ENCODE results near the gene AKT1S1.

Gene AKT1S1

DNA sequence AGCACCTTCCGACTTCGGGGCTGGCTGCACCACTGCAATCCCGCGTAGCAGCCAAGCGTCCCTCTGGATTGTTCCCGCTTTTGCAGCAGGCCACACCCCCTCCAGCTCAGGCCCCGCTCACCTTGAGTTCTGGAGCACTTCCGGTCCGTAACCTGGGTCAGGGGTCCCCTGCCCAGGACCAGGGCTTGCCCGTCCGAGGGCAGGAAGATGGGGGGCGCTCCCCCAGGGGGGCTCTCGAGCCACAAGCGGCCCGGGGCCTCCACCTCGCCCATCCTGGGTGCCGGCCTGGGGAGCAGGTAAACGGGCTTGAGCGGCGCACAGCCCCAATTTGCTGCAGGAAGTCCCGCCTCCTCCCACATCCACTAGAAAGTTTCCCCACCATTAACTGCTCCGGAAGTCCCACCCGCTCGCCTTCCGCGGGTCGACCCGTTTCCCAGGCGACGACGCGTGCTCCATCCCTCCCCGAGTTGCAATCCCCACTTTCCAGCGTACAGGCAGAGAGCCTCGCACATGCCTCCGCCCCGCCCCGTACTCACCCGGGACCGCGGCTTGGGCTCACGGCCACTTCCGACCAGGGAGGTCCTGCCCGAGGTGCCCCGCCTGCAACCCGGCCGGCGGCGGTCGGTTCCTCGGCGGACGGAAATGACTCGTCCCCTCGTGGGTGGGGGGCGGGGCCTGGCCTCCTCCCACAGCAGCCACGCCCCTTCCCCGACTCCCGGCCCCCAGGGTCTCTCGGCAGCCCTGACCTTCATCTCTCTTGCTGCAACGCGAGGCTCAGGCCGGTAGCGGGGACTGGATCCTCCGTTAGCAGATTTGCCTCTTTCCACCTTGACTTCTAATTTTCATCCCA lies 10.0 kb downstream of the AKT1S1 start, which contains the start of gene PNKP:
PNKP (minus strand) TSS at position 644 of the 850 bp plus-strand sequence; CDS start at position 272, 372 bp downstream.
- FAIRE-seq: no peak

DNA sequence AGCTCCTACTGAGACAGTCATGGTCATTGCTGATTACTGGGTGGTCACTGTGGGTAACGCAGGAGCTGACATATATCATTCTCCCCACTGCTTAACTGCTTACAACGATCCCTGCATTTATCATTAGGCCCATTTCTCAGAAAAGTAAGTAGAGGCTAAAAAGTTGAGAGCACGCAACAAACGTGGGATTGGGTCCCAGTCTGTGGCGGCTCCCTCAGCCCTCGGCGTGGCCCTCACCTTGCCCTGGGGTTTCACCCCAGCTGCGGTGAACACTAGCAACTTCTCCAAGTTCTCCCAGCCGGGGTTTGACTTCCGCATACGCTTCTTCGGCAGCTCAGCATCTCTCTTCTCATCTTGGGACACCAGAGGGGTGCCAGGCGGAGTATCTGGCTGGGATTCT lies 12.3 kb downstream of the AKT1S1 start:
- FAIRE-seq: no peak

DNA sequence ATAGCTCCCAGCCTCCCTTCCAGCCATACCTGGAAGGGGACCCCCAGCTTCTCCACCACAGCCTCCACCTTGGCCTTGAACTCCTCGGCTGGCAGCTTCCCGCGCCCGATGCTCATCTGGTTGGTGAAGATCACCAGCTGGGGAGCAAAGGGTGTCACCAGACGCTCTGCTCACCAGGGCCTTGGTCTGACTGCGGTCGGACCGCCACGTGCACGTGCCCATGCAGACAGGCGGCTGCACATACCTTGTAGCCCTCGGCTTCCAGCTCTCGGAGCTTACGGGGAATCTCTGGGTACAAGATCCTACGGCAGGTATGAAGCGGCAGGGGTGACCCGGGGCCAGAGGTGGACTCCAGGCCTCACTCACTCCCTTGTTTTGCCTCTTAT lies 13.2 kb downstream of the AKT1S1 start:
- FAIRE-seq: no peak

DNA sequence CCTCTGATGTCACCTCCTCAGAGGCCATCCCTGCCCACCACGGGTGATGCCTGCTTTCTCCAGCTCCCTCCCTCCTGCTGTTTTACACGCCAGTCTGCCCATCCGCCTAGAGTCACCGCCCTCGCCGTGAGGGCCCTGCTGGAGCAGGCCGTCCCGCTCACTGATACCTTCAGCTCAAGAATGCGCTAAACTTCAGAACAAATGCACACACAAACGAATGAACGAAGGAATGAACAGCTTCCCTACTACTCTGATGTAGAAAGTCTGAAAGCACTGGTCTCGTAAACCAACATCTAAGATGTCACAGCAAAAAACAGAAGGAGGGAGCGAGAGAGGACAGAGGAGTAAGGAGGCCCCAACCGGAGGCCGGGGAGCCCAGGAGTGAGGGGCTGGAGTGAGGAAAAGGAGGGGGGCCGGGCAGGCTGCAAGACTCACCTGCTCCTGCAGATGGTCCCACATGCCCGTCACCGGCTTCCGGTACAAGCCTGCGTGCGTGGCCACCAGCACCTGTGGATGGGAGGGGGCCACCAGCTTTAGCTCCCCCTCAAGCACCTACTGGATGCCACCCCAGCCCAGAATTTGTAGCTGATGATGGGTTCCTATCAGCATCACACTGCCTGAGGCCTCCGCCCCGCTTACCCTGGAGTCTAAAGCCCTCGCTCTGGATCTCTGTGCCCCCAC lies 13.8 kb downstream of the AKT1S1 start:
- FAIRE-seq: no peak

DNA sequence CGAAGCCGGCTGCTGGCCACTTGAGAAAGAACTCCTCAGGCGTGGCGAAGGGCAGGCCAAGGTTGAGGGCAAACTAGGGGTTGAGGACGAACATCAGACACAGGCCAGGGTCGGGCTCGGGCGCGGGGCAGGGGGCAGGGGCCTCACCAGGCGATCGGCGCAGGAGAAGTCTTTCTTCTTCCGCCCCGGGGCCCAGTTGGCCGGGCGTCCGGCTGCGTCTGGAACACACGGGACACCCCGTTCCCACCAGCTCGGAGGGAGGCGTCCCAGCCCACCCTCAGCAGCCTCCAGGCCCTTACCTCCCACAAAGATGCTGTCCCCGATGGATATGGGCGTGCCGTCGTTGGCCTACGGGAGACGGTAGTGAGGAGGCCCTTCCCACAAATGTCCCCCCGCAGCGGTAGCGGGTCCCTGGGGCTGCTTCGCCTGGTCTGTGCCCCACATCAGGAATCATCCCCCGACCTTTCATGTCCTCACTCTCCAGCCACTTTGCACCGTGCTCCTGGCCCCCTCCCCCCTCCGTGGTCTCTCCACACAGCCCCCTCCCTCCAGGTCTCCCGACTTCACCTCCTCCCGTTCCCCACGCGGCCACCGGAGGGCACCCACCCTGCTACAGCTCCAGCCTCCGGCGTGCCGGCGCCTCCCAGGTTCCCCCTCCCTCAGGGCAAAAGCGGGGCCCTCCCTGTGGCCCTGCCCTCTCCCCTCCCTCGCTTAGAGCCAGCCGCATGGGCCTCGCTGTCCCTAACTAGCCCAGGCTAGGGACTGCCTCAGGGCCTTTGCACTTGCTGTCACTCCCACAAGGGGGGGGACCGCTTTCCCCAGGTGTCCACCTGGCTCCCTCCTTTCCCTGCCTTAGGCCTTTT lies 14.5 kb downstream of the AKT1S1 start:
- no peak for FAIRE-seq

DNA sequence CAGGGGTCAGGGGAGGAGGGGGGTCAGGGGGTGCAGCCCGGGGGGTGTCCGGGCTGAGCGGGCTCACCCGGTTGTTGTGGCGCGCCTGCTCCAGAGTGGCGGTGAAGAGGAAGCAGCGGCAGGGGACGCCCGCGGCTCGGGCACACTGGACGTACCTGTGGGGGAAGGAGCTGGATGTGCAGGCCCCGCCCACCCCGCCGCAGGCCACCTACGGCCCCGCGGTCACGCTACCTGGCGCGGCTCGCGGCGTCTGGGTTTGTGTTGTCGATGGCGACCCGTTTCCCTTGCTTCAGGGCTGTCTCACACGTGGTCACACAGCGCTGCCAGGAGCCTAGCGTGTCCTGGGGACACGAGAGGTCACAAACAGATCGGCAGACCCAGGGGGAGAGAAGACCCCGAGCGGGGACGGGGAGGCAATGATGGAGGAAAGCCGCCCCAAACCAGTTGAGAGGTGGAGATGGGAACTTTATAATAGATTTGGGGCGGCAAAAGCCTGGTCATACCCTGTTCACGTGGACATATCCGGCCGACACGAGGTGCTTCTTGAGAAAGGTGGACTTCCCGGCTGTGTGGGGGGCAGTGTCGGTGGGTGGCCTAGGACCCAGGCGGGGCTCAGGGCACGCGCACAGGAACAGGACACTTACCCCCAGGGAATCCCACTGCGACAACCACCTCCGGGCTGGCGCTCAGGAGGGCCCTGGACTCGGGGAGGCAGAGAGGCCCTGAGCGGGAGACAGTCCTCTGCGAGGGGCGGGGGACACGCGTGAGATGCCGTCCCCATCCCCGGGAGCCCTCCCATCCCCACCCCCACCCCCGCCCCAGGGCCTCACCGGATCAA lies 15.4 kb downstream of the AKT1S1 start:
- no peak for FAIRE-seq

DNA sequence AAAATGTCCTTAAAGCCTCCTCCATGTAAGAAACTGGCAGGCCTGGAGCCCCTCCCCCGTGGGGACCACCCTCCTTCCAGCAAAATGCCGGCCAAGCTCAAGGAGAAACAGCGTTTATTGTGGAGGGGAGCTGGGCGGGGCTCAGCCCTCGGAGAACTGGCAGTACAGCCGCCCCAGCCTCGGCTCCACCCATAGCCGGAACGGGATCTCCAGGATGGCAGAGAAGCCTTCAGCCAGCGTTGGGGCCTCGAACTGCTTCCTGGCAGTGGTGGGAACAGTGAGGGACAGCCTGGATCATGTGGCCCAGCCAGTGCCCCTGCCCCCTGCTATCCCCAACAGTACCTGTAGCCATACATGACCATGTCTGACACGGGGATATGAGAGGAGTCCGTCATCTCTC lies 16.0 kb downstream of the AKT1S1 start:
- FAIRE-seq: no peak

DNA sequence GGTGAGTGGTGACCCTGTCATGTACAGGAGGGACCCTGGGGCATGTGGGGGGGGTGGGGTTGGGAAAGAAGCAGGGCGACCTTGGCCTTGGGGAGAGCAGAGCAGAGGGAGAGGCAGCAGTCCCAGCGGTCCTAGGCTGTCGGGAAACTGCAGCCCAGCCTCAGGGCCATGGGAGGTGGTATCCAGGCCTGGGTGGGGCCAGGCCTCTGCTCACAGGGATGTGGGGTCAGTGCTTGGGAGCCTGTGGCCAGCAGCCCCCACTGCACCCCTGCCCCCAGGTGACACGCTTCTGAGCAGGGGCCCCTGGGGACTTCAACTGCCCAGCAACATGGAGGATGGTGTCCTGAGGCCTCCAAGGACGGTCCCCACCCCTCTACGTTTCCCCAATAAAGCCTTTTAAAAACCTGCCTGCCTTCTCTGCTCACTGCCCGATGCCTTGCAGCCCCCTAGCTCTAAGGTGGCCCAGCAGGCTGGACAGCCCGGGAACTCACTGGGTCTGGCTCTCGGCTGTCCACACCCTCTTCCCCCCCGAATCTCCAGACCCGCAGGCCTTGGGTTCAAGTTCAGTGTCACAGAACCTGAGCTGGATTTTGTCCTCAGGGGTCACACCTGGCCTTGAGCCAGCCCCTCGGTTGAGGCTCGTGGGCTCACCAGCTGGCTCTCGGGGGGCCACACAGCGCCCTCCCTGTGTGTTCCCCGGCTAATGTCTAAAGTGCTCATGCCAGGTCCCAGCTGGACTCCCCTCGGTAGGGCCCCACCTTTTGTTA lies 16.6 kb downstream of the AKT1S1 start:
- no peak for FAIRE-seq

DNA sequence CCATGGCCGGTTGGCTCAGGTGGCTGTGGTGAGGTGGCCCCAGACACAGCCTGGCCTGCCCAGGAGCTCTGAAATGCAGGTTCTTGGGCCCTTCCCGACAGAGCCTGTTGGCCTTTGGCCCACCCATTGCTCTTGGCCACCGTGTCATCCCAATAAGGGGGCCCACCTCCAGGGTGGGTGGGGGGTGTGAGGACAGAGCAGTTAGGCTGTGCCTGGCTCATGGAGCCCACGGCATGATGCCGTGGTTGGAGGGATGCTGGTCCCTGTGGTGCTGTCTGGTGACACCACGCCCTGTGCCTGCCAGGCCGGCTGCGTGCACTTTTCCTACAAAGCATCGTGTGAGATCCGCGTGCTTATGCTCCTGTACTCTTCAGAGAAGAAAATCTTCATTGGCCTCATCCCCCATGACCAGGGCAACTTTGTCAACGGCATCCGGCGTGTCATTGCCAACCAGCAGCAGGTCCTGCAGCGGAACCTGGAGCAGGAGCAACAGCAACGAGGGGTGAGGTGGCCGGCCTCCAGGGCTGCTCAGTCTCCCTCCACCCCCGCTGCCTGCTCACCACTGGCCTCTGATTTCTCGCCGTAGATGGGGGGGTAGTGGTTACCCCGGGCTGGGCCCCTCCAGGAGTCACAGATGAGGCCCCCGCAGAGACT lies 17.3 kb downstream of the AKT1S1 start:
- FAIRE-seq: no peak

DNA sequence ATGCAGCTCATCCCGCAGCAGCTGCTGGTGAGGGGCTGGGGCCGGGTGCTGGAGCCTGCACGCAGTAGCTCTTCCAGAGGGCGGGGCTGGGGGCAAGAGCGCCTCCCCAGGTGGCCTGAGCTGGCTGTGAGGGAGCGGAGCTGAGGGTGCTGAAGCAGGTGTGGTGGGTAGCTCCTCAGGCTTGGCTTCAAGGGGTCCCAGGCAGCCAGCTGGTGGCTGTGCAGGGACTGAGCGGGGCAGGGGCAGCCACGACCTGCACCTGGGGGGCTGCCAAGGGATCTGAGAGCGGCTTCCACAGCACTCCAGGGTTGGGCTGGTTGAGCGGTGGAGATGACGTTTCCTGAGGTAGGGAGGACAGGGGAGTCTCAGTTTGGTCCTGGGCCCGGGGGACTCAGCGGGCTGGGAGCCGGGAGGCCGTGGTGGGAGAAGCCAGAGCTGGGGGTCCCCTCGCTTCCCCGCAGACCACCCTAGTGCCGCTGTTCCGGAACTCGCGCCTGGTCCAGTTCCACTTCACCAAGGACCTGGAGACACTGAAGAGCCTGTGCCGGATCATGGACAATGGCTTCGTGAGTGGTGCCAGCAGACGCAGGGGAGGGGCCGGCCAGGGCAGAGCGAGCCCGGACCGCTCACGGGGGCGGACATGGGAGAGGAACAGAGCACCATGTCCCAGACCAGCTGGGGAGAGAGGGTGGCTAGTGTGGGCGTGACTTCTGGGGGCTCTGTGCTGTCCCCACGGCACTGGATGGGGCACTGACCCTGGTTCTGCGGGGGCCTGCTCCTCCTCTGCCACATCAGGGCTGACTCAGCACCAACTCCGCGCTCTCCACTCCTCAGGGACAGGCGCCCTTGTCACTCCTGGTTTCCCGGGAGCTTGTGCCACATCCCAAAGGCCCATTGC lies 18.8 kb downstream of the AKT1S1 start:
- no peak for FAIRE-seq

DNA sequence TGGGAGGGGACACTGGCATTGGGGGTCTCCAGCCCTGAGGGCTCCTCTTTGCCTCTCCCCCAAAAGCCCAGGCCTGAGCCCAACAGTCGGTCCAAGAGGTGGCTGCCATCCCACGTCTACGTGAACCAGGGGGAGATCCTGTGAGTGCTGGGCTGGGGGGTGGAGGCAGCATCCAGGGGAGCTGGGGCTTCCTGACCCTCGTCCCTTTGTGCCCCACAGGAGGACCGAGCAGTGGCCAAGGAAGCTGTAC lies 19.4 kb downstream of the AKT1S1 start:
- no peak for FAIRE-seq

DNA sequence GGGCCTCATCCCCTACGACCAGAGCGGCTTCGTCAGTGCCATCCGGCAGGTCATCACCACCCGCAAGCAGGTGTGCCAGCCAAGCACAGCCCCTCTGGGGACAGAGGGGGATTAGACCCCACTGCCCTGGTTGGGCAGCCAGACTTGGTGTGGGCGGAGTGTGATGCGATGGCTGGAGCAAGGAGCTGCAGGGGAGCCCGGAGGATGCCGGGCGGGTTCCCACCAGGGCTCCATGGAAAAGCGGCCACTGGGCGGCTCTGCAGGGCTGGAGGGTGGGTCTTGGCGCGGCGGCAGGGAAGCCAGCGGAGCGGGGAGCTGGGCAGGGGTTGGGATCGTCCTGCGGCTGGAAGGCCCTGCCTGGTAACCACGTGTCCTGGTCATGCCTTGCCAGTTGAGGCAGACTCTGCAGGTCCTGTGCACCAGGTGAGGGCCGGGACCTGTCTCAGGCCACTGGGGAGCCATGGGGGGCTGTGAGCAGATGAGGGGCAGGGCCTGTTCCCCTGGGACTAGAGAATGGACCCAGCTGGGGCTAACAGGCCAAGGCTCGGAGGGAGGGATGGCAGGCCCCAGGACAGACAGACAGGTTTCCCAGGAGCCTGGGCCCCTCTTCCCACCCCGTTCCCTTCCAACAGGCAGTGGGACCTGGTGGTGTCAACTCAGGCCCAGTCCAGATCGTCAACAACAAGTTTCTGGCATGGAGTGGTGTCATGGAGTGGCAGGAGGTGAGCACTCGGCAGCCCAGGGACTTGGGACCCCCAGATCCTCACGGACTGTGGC lies 19.9 kb downstream of the AKT1S1 start:
- no peak for FAIRE-seq

DNA sequence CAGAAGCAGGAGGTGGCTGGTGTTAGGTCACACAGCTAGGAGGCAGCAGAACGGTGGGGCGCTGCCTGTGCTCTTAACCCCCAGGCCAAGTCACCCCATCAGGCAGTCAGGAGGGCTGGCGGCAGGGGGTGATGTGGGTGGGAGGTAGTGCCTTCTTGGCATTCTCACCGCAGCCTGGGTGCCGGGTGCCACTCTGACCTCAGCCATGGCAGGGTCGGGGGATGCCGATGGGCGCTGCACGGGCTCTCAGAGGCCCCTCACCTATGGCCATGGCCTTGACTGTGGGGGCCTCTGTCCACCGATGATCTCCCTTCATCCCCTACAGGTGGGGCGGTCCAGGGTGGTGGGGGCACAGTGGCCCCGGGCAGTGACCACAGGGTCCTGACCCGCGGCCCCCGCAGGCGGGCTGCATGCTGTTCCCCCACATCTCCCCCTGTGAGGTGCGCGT lies 20.6 kb downstream of the AKT1S1 start:
- no peak for FAIRE-seq

DNA sequence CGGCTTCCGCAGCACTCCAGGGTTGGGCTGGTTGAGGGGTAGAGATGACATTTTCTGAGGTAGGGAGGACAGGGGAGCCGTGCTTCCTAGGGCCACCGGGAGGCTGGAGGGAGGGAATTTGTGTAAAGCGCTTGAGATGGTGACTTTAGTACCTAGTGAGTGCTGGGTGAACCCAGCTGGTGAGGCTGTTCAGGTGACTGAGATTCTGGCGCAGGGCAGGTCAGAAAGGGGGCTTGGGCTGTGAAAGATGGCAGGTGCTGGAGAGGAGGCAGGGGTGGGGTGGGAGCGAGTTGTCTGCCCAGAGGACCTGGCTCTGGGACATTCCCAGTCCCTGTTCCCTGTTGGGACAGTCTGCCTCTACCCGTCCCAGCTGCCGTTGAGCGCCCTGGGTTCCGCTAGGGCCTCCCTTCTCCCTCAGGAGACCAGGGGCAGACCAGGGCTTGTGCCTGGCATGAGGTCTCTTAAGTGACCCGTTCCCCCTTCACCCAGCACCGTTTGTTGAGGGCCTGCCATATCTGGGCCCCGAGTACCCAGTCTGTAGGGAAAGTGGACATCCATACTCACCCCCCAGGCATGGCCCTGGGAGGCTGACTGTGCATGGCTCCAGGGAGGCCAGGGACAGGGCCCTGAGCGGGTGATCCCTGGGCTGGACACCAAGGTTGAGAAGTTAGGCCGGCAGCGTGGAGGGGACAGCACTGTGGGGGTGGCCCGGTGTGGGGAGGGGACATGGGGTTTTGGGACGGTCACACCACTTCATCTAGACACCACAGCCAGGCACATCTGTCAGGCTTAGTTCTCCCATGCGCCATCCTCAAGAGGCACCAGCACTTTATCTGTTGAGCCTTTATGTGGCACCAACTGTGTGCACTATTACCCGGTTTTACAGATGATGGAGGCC lies 21.2 kb downstream of the AKT1S1 start:
- no peak for FAIRE-seq

DNA sequence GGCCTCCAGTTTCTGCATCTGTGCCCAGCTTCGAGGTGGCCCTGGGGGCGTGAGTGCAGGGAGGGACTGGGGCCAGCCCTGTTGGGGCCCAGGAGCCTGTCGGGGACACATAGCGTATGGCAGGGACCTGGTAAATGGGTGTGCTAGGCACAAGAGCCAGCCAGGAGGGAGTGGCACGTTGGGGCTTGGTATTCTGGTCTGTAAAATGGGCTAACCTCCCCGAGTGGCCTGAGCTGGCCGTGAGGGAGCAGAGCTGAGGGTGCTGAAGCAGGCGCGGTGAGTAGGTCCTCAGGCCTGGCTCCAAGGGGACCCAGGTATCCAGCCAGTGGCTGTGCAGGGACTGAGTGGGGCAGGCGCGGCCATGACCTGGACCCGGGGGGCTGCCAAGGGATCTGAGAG lies 21.9 kb downstream of the AKT1S1 start:
- FAIRE-seq: no peak

DNA sequence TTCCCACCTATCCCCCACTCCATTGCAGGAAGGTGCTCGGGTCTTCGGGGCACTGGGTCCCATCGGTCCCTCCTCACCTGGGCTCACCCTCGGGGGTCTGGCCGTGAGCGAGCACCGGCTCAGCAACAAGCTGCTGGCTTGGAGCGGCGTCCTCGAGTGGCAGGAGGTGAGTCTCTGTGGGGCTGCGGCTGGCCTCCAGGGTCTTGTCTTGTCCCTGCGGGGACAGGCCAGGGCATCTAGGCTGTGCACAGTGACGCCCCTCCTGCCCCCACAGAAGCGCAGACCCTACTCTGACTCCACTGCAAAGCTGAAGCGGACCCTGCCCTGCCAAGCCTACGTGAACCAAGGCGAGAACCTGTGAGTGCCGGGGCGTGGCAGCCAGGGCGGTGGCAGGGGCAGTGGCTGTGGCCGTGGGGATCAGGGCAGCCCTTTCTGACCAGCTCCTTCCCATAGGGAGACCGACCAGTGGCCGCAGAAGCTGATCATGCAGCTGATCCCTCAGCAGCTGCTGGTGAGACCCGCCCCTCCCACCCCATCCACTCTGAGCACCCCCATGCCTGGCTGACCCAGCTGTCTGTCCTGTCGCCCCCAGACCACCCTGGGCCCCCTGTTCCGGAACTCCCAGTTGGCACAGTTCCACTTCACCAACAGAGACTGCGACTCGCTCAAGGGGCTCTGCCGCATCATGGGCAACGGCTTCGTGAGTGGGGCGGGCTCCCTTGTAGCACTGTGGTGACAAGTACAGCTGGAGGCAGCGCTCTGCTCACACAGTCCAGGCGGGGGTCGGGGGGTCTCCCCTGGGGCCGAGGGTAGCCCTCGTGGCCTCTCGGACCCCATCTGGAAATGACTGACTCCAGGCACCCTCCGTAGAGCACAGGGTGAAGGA lies 22.5 kb downstream of the AKT1S1 start:
- FAIRE-seq: no peak

DNA sequence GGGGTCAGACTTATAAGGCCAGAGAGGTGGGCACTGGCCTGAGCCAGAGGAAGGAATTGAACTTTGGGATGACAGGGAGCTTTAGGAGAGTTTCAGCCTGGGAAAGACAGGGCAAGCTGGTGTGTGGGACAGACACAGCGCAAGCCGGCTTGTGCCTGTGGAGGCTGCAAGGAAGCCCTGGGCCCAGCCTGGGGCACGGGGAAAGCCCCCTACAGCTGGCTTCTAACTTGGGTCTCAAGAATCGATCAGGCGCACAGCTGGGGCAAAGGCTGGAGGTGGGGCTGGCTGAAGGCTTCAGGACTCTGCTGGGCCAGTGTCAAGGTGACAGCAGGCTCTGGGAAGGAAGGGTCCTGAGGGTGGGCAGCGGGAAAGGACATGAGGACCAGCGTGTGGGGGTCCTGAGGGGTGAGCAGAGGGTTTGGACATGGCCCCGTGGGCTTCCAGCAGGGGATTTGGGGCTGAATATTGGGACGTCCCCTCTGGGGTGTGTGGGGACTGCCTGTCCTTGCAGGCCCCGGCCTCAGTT lies 23.2 kb downstream of the AKT1S1 start:
- FAIRE-seq: no peak
